Testis (tissue), 2 donors: Measurements from ENCODE around the gene QRFP.

Source experiments
- CTCF ChIP-seq, 3 experiments: fragments of 450-650 bp in 2 of 3; fragments of 200-600 bp in 1 of 3; sonication (generic) in 1 of 3; IDR thresholded peaks; one replicate each; pipeline ENCODE4 v1.5.1; 2016 to 2019; ENCODE audit warnings: antibody characterized with exemption in 3 of 3, mild to moderate bottlenecking in 2 of 3, moderate library complexity in 1 of 3
- POLR2A ChIP-seq: fragments of 450-650 bp; IDR thresholded peaks from one replicate; pipeline ENCODE4 v1.6.1; 2017; ENCODE audit warnings: antibody characterized with exemption, mild to moderate bottlenecking, moderate library complexity

GRCh38 chr9:130887494-130888144 lies 9.0 kb downstream of the QRFP start:
- no peak for TF ChIP-seq CTCF (IDR thresholded peaks at IDR 0.05)
- no peak for TF ChIP-seq POLR2A
